ENCODE data around the gene LRRC32.
"Not testable (repeated sequence)": the region's sequence is repeated elsewhere in the genome, so short reads cannot be mapped to it uniquely, and the experiment has no call there.

LRRC32 gene

GRCh38 chr11:76644591-76644990 is 26.0 kb downstream of the LRRC32 start:
- DNase-seq = no peak

- DNase-seq = not testable (repeated sequence)
Observed at GRCh38 chr11:76643711-76644110, 26.8 kb downstream of the LRRC32 start.

GRCh38 chr11:76642341-76642740 is 28.2 kb downstream of the LRRC32 start:
- no peak for DNase-seq

GRCh38 chr11:76641905-76642304 is 28.6 kb downstream of the LRRC32 start:
- DNase-seq = no peak

GRCh38 chr11:76640501-76640900 is 30.0 kb downstream of the LRRC32 start:
- no peak for DNase-seq

- no peak for DNase-seq
Observed at GRCh38 chr11:76639621-76640020, 30.9 kb downstream of the LRRC32 start.

GRCh38 chr11:76638270-76639197 is 32.0 kb downstream of the LRRC32 start:
- DNase-seq = no peak

GRCh38 chr11:76637491-76638269 is 32.9 kb downstream of the LRRC32 start:
- DNase-seq = no peak

- no peak for DNase-seq
Observed at GRCh38 chr11:76636826-76637460, 33.6 kb downstream of the LRRC32 start.

GRCh38 chr11:76635991-76636738 is 34.4 kb downstream of the LRRC32 start:
- DNase-seq = no peak

- DNase-seq = no peak
Observed at GRCh38 chr11:76634886-76635285, 35.7 kb downstream of the LRRC32 start.

GRCh38 chr11:76632492-76632891 is 38.1 kb downstream of the LRRC32 start:
- no peak for DNase-seq

GRCh38 chr11:76631566-76632308 is 38.8 kb downstream of the LRRC32 start:
- DNase-seq = no peak

GRCh38 chr11:76630600-76631281 is 39.8 kb downstream of the LRRC32 start:
- no peak for DNase-seq

- DNase-seq = no peak
Observed at GRCh38 chr11:76629853-76630599, 40.5 kb downstream of the LRRC32 start.

GRCh38 chr11:76629116-76629852 is 41.3 kb downstream of the LRRC32 start:
- no peak for DNase-seq

- no peak for DNase-seq
Observed at GRCh38 chr11:76628408-76628947, 42.1 kb downstream of the LRRC32 start.

GRCh38 chr11:76627606-76628005 is 42.9 kb downstream of the LRRC32 start:
- no peak for DNase-seq

GRCh38 chr11:76626921-76627401 is 43.6 kb downstream of the LRRC32 start:
- DNase-seq = no peak

Measured in hippocampal formation (tissue), 2 donors.